ENCODE results near the gene TKT.

DNA sequence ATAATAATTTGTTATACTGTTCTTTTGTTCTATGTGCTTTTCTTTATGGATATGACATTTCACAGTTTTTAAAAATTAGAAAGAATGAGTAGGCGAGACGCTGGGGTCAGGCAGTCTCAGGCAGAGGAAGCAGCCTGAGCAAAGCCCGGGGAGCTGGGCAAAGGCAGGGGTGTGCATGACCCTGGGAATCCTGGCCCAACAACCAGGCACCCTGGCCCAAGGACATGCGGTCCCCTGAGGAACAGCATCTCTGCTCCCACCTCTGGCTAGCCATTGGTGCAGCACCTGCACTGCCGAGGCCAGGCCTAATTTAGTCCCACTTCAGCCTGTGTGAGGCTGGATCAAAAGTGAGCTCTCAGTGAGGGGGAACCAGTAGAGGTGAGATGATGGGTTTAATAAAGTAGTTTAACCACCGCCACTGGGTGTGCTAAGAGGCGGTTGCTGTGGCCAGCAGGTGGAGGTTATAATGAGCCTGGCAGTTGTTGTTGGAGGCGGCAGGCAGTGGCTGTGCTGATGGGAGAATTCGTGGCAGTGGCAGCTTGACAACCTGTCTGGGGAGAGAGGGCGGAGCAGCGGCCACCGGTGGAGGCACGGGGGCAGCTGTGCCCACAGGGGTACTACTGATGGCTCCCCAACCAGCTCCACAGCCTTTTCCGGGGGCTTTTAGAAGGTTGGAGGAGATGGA is 53.3 kb downstream of the TKT start:
- no peak for TF ChIP-seq POLR2A (IDR thresholded peaks at IDR 0.05)
- TF ChIP-seq, protein P1, sequence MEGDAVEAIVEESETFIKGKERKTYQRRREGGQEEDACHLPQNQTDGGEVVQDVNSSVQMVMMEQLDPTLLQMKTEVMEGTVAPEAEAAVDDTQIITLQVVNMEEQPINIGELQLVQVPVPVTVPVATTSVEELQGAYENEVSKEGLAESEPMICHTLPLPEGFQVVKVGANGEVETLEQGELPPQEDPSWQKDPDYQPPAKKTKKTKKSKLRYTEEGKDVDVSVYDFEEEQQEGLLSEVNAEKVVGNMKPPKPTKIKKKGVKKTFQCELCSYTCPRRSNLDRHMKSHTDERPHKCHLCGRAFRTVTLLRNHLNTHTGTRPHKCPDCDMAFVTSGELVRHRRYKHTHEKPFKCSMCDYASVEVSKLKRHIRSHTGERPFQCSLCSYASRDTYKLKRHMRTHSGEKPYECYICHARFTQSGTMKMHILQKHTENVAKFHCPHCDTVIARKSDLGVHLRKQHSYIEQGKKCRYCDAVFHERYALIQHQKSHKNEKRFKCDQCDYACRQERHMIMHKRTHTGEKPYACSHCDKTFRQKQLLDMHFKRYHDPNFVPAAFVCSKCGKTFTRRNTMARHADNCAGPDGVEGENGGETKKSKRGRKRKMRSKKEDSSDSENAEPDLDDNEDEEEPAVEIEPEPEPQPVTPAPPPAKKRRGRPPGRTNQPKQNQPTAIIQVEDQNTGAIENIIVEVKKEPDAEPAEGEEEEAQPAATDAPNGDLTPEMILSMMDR (IDR thresholded peaks at IDR 0.05): no peak

All from Peyer's patch (tissue), 4 donors.